Uterus (tissue), 2 donors: Measurements from ENCODE around the gene RDH14.

ENCODE experiments used
- CTCF ChIP-seq, 4 experiments: fragments of 200-600 bp in 2 of 4; fragments of 450-650 bp in 2 of 4; sonication (generic) in 2 of 4; IDR thresholded peaks; one replicate each; pipeline ENCODE4 v1.5.1; 2016 to 2019; ENCODE audit warnings: antibody characterized with exemption in 4 of 4, mild to moderate bottlenecking in 2 of 4, moderate library complexity in 1 of 4
- POLR2A ChIP-seq, 2 donors: fragments of 450-650 bp; IDR thresholded peaks; one replicate each; pipeline ENCODE4 v1.6.1; 2016; ENCODE audit warnings: antibody characterized with exemption in 2 of 2, mild to moderate bottlenecking in 1 of 2, moderate library complexity in 1 of 2

- TF ChIP-seq CTCF (IDR thresholded peaks at IDR 0.05): no peak
- no peak for TF ChIP-seq POLR2A (IDR thresholded peaks at IDR 0.05)
Measured at GRCh38 chr2:18540872-18541271, 19.6 kb downstream of the RDH14 start.
